Kidney capillary endothelial cell (primary cell): ENCODE measurements around the gene TLE6.
"Not testable (repeated sequence)": the region's sequence is repeated elsewhere in the genome, so short reads cannot be mapped to it uniquely, and the experiment has no call there.

ENCODE experiments used
- DNase-seq: peaks from one replicate; pipeline ENCODE4 v3.0.0-alpha.2; 2018; ENCODE audit warnings: low spot score

TLE6 gene

GRCh38 chr19:2977001-2977745 is at the start of gene TLE6:
Gene TLE6, plus strand, starts transcription at chr19:2977564. Its CDS starts 670 bp downstream, at chr19:2978234.
- DNase-seq = peak; percentile 94

- DNase-seq = no peak
These were observed 43.9 kb upstream of the TLE6 start for GRCh38 chr19:2933490-2933910.

- not testable (repeated sequence) for DNase-seq
These were observed 41.5 kb upstream of the TLE6 start for GRCh38 chr19:2935863-2936262.

- DNase-seq = no peak
These were observed 34.3 kb upstream of the TLE6 start for GRCh38 chr19:2942928-2943640.

- no peak for DNase-seq
These were observed 33.0 kb upstream of the TLE6 start for GRCh38 chr19:2944403-2944774.

- peak; percentile 97 for DNase-seq
These were observed 32.4 kb upstream of the TLE6 start, which contains the start of gene ZNF77 for GRCh38 chr19:2944775-2945574. Gene ZNF77, minus strand, starts transcription at chr19:2944971. Its CDS starts 131 bp downstream, at chr19:2944840.

- no peak for DNase-seq
These were observed 31.7 kb upstream of the TLE6 start for GRCh38 chr19:2945575-2946184.

- peak; percentile 65 for DNase-seq
These were observed 27.5 kb upstream of the TLE6 start for GRCh38 chr19:2949939-2950285.

GRCh38 chr19:2950286-2951124 is 26.9 kb upstream of the TLE6 start:
- peak; percentile 100 for DNase-seq

GRCh38 chr19:2952953-2953481 is 24.3 kb upstream of the TLE6 start:
- DNase-seq = no peak

- DNase-seq = no peak
These were observed 20.2 kb upstream of the TLE6 start for GRCh38 chr19:2957160-2957559.

GRCh38 chr19:2960120-2960519 is 17.2 kb upstream of the TLE6 start:
- DNase-seq = no peak

- DNase-seq = peak; percentile 81
These were observed 15.2 kb upstream of the TLE6 start for GRCh38 chr19:2962018-2962670.

- DNase-seq = no peak
These were observed 14.2 kb upstream of the TLE6 start for GRCh38 chr19:2963122-2963521.

- not testable (repeated sequence) for DNase-seq
These were observed 13.7 kb upstream of the TLE6 start for GRCh38 chr19:2963631-2964030.

- no peak for DNase-seq
These were observed 12.5 kb upstream of the TLE6 start for GRCh38 chr19:2964874-2965273.

- DNase-seq = no peak
These were observed 9.4 kb upstream of the TLE6 start for GRCh38 chr19:2967972-2968371.

GRCh38 chr19:2969104-2969504 is 8.3 kb upstream of the TLE6 start:
- DNase-seq = no peak

- no peak for DNase-seq
These were observed 7.0 kb upstream of the TLE6 start for GRCh38 chr19:2970201-2970835.

- DNase-seq = no peak
These were observed 4.1 kb upstream of the TLE6 start for GRCh38 chr19:2973229-2973628.
